Smooth muscle cell (in vitro differentiated cells): ENCODE measurements around the gene KLHL13. TPM values are rescaled to one million over a fixed set of nuclear protein-coding genes. Genes with fewer than 3 reads are reported as not detected.

ENCODE experiments used
- DNase-seq: peaks from one replicate; lab custom pipeline; 2025; ENCODE audit not compliant: unreplicated experiment; lab: John Stamatoyannopoulos, UW
- H2AFZ ChIP-seq: fragments of 200-600 bp; sonication (generic); 2 replicates; pipeline ENCODE4 v1.6.0; 2016; ENCODE audit warnings: antibody characterized with exemption, low read depth, mild to moderate bottlenecking
- H3F3A ChIP-seq: fragments of 200-600 bp; sonication (generic); 2 replicates; pipeline ENCODE4 v1.6.0; 2017; ENCODE audit warnings: antibody characterized with exemption, low read depth
- H3K27ac ChIP-seq: fragments of 200-600 bp; sonication (generic); 2 replicates; pipeline ENCODE4 v1.5.1; 2016; ENCODE audit warnings: low read depth, mild to moderate bottlenecking
- H3K27me3 ChIP-seq: fragments of 200-600 bp; sonication (generic); 2 replicates; pipeline ENCODE4 v1.6.1; 2016; ENCODE audit warnings: low read depth, mild to moderate bottlenecking
- H3K36me3 ChIP-seq: fragments of 200-600 bp; sonication (generic); 2 replicates; pipeline ENCODE4 v1.5.1; 2016; ENCODE audit warnings: low read depth
- H3K4me1 ChIP-seq: fragments of 200-600 bp; sonication (generic); 2 replicates; pipeline ENCODE4 v1.5.1; 2016; ENCODE audit warnings: low read depth
- H3K4me2 ChIP-seq: fragments of 200-600 bp; sonication (generic); 2 replicates; pipeline ENCODE4 v1.6.0; 2016; ENCODE audit warnings: mild to moderate bottlenecking
- H3K4me3 ChIP-seq: fragments of 200-600 bp; sonication (generic); 2 replicates; pipeline ENCODE4 v1.5.1; 2016; ENCODE audit warnings: mild to moderate bottlenecking
- H3K79me2 ChIP-seq: fragments of 200-600 bp; sonication (generic); 2 replicates; pipeline ENCODE4 v1.6.0; 2016; ENCODE audit warnings: low read depth, mild to moderate bottlenecking
- H3K9ac ChIP-seq: fragments of 200-600 bp; sonication (generic); 2 replicates; pipeline ENCODE4 v1.6.0; 2016; ENCODE audit warnings: low read depth
- H3K9me3 ChIP-seq: fragments of 200-600 bp; sonication (generic); replicated peaks from 2 replicates; pipeline ENCODE4 v1.5.1; 2016; ENCODE audit warnings: low read depth
- H4K20me1 ChIP-seq: fragments of 200-600 bp; sonication (generic); 2 replicates; pipeline ENCODE4 v1.6.0; 2016; ENCODE audit warnings: low read depth
- WGBS: methylation state at CpG from one replicate; pipeline ENCODE4 v1.1.7; 2016; ENCODE audit warnings: low lambda C conversion rate; 5-methylcytosine and 5-hydroxymethylcytosine counted together
- polyA plus RNA-seq: library from polyadenylated mRNA; unstranded; fragments of >200 nt; fragmentation: Nextera tagmentation; extraction: Ambion mirVana; gene quantifications from 2 replicates; pipeline ENCODE4 v1.2.1, GENCODE V29; 2016
- total RNA-seq: library from RNA; depleted of rRNA; stranded (reverse); fragments of >200 nt; gene quantifications from 2 replicates; pipeline ENCODE4 v1.2.3, GENCODE V29; 2014
- TF ChIP-seq, protein P1 (sequence below): fragments of 200-600 bp; sonication (generic); IDR thresholded peaks from 2 replicates; pipeline ENCODE4 v1.5.1; 2017; ENCODE audit warnings: borderline replicate concordance, mild to moderate bottlenecking, antibody characterized with exemption; ENCODE audit not compliant: insufficient read depth, poor library complexity, severe bottlenecking

Gene KLHL13
- total and polyA plus RNA-seq, 2 experiments from 2014 or later: 0.32 to 3.4 TPM

DNA sequence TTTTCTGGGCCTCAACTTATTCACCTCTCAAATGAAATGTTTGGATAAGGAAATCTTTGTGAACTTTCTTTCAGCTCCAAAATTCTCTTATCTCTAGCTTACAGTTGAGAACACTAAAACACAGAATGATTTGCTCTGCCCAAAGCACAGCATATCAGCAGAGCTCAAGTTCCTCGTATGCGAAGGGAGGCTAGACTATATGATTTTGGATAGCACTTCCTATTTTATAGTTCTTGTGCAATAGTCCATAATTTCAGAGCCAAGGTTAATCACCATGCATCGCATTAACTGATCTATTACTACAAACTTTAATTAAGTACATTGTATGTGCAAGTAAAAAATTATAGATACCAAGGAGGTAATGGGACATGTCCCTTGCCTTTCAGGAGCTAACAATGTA lies 27.0 kb upstream of the KLHL13 start:
- TF ChIP-seq, protein P1, sequence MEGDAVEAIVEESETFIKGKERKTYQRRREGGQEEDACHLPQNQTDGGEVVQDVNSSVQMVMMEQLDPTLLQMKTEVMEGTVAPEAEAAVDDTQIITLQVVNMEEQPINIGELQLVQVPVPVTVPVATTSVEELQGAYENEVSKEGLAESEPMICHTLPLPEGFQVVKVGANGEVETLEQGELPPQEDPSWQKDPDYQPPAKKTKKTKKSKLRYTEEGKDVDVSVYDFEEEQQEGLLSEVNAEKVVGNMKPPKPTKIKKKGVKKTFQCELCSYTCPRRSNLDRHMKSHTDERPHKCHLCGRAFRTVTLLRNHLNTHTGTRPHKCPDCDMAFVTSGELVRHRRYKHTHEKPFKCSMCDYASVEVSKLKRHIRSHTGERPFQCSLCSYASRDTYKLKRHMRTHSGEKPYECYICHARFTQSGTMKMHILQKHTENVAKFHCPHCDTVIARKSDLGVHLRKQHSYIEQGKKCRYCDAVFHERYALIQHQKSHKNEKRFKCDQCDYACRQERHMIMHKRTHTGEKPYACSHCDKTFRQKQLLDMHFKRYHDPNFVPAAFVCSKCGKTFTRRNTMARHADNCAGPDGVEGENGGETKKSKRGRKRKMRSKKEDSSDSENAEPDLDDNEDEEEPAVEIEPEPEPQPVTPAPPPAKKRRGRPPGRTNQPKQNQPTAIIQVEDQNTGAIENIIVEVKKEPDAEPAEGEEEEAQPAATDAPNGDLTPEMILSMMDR: no peak
- no peaks in the 10 kb centered on the region for H3K36me3 ChIP-seq
- H3K27me3 ChIP-seq: no peaks in the 10 kb centered on the region
- no peak overlapping the region for H3K9ac ChIP-seq
- 68% methylated on average over 3 of the region's 3 CpGs for WGBS
- peaks cover 3% of the 10 kb centered on the region for H3K9me3 ChIP-seq
- no peak overlapping the region for H3K4me2 ChIP-seq
- no peak overlapping the region for H2AFZ ChIP-seq
- H3K4me1 ChIP-seq: no peaks in the 10 kb centered on the region
- no peak for DNase-seq
- no peaks in the 10 kb centered on the region for H4K20me1 ChIP-seq
- H3F3A ChIP-seq: no peaks in the 10 kb centered on the region
- H3K4me3 ChIP-seq: no peak overlapping the region
- no peaks in the 10 kb centered on the region for H3K79me2 ChIP-seq
- H3K27ac ChIP-seq: no peak overlapping the region

DNA sequence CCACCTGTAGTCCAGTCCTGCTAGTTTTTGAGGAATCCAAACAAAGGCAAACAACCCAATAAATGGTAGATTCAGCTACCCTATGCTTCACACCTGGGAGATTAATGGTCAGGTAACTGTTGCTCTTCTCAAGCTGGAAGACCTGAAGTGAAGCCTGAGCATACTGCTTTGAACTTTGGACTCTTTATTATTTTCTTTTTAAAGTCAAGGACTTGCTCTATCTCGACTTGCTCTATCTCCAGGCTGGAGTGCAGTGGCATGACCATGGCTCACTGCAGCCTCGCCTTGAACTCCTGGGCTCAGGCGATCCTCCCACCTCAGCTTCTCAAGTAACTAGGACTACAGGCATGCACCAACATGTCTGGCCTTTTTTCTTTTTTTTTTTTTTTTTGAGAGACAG lies 14.7 kb upstream of the KLHL13 start:
- Histone ChIP-seq H3K4me2 (no peak overlapping the region), H2AFZ (no peak overlapping the region), H3K4me3 (no peak overlapping the region), H3K79me2 (no peaks in the 10 kb centered on the region), H3K9ac (no peak overlapping the region), H3K27ac (no peak overlapping the region), H3K4me1 (no peaks in the 10 kb centered on the region), H3F3A (no peaks in the 10 kb centered on the region), H3K36me3 (no peaks in the 10 kb centered on the region), H4K20me1 (no peaks in the 10 kb centered on the region), H3K9me3 (no peaks in the 10 kb centered on the region), H3K27me3 (no peaks in the 10 kb centered on the region)
- 76% methylated on average over 3 of the region's 3 CpGs for WGBS
- no peak for DNase-seq
- TF ChIP-seq, protein P1: no peak

- no peak overlapping the region for H3K27ac ChIP-seq
- no peaks in the 10 kb centered on the region for H4K20me1 ChIP-seq
Observed at GRCh38 chrX:118129681-118130080, 13.1 kb upstream of the KLHL13 start.

GRCh38 chrX:118128724-118129123 lies 12.1 kb upstream of the KLHL13 start:
- 88% methylated on average over 18 of the region's 18 CpGs for WGBS

More at GRCh38 chrX:118129681-118130080, 13.1 kb upstream of the KLHL13 start:
- Histone ChIP-seq H3K4me3 (no peak overlapping the region), H3K9me3 (no peaks in the 10 kb centered on the region), H3K9ac (no peak overlapping the region), H3K36me3 (no peaks in the 10 kb centered on the region), H2AFZ (no peak overlapping the region), H3F3A (no peaks in the 10 kb centered on the region), H3K4me1 (no peaks in the 10 kb centered on the region), H3K79me2 (no peaks in the 10 kb centered on the region), H3K27me3 (no peaks in the 10 kb centered on the region), H3K4me2 (no peak overlapping the region)
- TF ChIP-seq, protein P1: no peak
- DNase-seq: no peak

More at GRCh38 chrX:118128724-118129123, 12.1 kb upstream of the KLHL13 start:
- Histone ChIP-seq H2AFZ (no peak overlapping the region), H3K79me2 (no peaks in the 10 kb centered on the region), H3K4me3 (no peak overlapping the region), H3K9ac (no peak overlapping the region), H3K27me3 (no peaks in the 10 kb centered on the region), H3K4me1 (no peaks in the 10 kb centered on the region), H3K36me3 (no peaks in the 10 kb centered on the region), H3K4me2 (no peak overlapping the region), H3K27ac (no peak overlapping the region), H3K9me3 (no peaks in the 10 kb centered on the region), H4K20me1 (no peaks in the 10 kb centered on the region), H3F3A (no peaks in the 10 kb centered on the region)
- TF ChIP-seq, protein P1: no peak
- DNase-seq: no peak
